Breast epithelium (tissue), 4 donors: ENCODE results near the gene MYOF. TPM values are rescaled to one million over a fixed set of nuclear protein-coding genes. Genes with fewer than 3 reads are reported as not detected.

Experiments
- DNase-seq, 2 donors: peaks; one replicate each; pipeline ENCODE4 v3.0.0-alpha.2; 2019; ENCODE audit warnings: low spot score in 2 of 2
- H3K27ac ChIP-seq, 2 donors: fragments of 200-600 bp; sonication (generic) in 1 of 2; one replicate each; pipeline ENCODE4 v1.5.1; 2016 to 2019; ENCODE audit warnings: mild to moderate bottlenecking in 1 of 2
- H3K27me3 ChIP-seq, 2 donors: fragments of 200-600 bp; sonication (generic) in 1 of 2; one replicate each; pipeline versions ENCODE4 v1.5.1 to v1.6.0; 2017 to 2019; ENCODE audit warnings: control low read depth in 1 of 2, mild to moderate bottlenecking in 1 of 2
- H3K36me3 ChIP-seq: fragments of 200-600 bp; one replicate; pipeline ENCODE4 v1.5.1; 2019
- H3K4me1 ChIP-seq, 2 donors: fragments of 200-600 bp; sonication (generic); one replicate each; pipeline ENCODE4 v1.5.1; 2016 to 2019; ENCODE audit warnings: control low read depth in 1 of 2
- H3K4me3 ChIP-seq, 3 donors: fragments of 200-600 bp; sonication (generic); 1 replicate in 2 of 3; 2 replicates in 1 of 3; pipeline ENCODE4 v1.5.1; 2016 to 2019; ENCODE audit warnings: mild to moderate bottlenecking in 3 of 3, moderate library complexity in 2 of 3
- H3K9me3 ChIP-seq, 2 donors: fragments of 200-600 bp; sonication (generic) in 1 of 2; one replicate each; pipeline ENCODE4 v1.5.1; 2016 to 2019; ENCODE audit warnings: control low read depth in 1 of 2
- POLR2A ChIP-seq: fragments of 450-650 bp; IDR thresholded peaks from one replicate; pipeline ENCODE4 v1.6.1; 2016; ENCODE audit warnings: antibody characterized with exemption, mild to moderate bottlenecking, moderate library complexity
- POLR2AphosphoS5 ChIP-seq, 3 donors: sonication (generic); formaldehyde crosslinking; IDR thresholded peaks; one replicate each; pipeline ENCODE4 v1.6.1; 2017; ENCODE audit warnings: antibody characterized with exemption in 3 of 3
- intact Hi-C: fragments of 100-400 bp; cut with DNase I; formaldehyde crosslinking; loops from one replicate; pipeline ENCODE4 v1.15.1; 2023; ENCODE audit warnings: low total_unique reads
- total RNA-seq, 3 donors: library from RNA; depleted of rRNA; stranded (reverse); fragments of >200 nt; gene quantifications; one replicate each; pipeline ENCODE4 v1.1.0, GENCODE V29; 2016
- TF ChIP-seq, protein P1 (sequence below), 3 donors: fragments of 450-650 bp; IDR thresholded peaks; one replicate each; pipeline ENCODE4 v1.5.1; 2016 to 2017; ENCODE audit warnings: antibody characterized with exemption in 3 of 3, mild to moderate bottlenecking in 3 of 3, moderate library complexity in 3 of 3

MYOF gene
- total RNA-seq: 100 to 1,000 TPM; 118 to 131 (median 130) TPM

DNA sequence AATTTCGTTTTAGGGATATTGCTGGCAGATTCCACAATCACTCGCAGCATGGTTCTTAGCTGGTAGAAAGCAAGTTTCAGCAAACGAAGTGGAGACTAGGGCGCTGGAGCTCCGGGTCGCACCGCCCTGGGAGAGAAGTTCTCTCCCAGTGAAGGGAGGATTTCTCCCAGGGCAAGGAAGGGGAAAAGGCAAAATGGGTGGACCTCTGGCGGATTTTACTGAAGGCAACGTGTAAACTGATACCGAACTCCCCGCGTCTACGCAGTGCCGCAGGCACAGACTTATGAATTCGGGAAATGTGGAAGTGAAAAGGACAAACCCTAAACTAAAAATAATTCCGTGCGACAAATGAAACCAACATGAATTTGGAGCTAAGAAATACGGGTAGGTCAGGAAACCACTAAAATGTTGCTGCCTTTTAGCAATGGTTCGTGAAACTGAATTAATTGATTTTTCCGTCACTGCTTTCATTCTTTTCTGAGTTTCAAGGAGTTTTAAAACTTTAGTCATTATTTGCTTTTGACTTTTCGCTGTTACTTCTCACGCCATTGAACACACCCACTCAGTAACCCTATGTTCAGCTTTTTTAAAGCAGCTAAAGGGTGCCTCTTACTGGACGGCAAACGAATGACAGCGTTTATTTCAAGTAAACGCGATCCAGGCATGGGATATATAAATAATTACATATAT lies at the start of gene MYOF:
MYOF (minus strand) TSS at position 190 of the 690 bp plus-strand sequence; CDS start at position 50, 140 bp downstream.
- H3K27ac ChIP-seq: peak within 1 kb of the TSS; percentile 87 to 97
- TF ChIP-seq POLR2A (peak; percentile 81), POLR2AphosphoS5 (IDR thresholded peaks at IDR 0.05) (peak; percentile 80 to 95 (median 85))
- TF ChIP-seq, protein P1, sequence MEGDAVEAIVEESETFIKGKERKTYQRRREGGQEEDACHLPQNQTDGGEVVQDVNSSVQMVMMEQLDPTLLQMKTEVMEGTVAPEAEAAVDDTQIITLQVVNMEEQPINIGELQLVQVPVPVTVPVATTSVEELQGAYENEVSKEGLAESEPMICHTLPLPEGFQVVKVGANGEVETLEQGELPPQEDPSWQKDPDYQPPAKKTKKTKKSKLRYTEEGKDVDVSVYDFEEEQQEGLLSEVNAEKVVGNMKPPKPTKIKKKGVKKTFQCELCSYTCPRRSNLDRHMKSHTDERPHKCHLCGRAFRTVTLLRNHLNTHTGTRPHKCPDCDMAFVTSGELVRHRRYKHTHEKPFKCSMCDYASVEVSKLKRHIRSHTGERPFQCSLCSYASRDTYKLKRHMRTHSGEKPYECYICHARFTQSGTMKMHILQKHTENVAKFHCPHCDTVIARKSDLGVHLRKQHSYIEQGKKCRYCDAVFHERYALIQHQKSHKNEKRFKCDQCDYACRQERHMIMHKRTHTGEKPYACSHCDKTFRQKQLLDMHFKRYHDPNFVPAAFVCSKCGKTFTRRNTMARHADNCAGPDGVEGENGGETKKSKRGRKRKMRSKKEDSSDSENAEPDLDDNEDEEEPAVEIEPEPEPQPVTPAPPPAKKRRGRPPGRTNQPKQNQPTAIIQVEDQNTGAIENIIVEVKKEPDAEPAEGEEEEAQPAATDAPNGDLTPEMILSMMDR (IDR thresholded peaks at IDR 0.05): peak; percentile 37 to 78 (median 72)
- no peaks in the 10 kb centered on the region for H3K36me3 ChIP-seq
- no peaks in the 10 kb centered on the region for H3K27me3 ChIP-seq
- intact Hi-C loops: loop anchor here (2.0 to 5.0 kb wide), 2 partner anchors 45 to 105 kb away; no protein-coding TSS in a partner anchor
- H3K9me3 ChIP-seq: no peaks in the 10 kb centered on the region
- peak; percentile 69 to 84 for DNase-seq
- peak within 1 kb of the TSS; percentile 52 to 66 (median 65) for H3K4me3 ChIP-seq
- peaks cover 0 to 9% of the 10 kb centered on the region in 2 donors for H3K4me1 ChIP-seq

DNA sequence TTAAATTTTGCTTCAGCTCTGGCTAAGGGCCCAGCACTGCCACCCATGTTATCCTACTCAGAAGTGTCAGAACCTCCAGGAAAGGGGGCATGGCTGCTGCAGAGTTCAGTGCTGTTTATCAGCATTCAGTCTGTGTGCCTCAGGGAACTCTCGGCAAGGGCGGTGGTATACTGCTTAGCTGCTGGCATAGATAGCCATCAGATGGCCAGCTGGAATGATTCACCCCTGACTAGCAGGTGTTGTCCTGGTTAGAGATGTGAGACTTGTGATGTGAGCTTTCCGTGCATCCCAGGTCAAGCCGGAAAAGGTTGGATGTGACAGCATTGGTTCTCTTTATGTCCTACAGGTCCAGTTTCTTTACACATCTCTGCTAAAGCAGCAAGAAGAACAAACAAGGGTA lies 36.4 kb upstream of the MYOF start:
- Histone ChIP-seq H3K9me3 (no peaks in the 10 kb centered on the region), H3K4me1 (no peaks in the 10 kb centered on the region), H3K27me3 (no peaks in the 10 kb centered on the region), H3K27ac (no peak overlapping the region), H3K36me3 (no peaks in the 10 kb centered on the region), H3K4me3 (no peak overlapping the region)
- TF ChIP-seq, protein P1 (IDR thresholded peaks at IDR 0.05): no peak
- no peak for TF ChIP-seq POLR2AphosphoS5 (IDR thresholded peaks at IDR 0.05)
- no peak for TF ChIP-seq POLR2A
- no peak for DNase-seq
- intact Hi-C loops: no loop called here

GRCh38 chr10:93516006-93516380 lies 33.9 kb upstream of the MYOF start:
- TF ChIP-seq POLR2A (no peak), POLR2AphosphoS5 (IDR thresholded peaks at IDR 0.05) (no peak)
- TF ChIP-seq, protein P1 (IDR thresholded peaks at IDR 0.05): no peak
- intact Hi-C loops: no loop called here
- H3K36me3 ChIP-seq: no peaks in the 10 kb centered on the region

GRCh38 chr10:93515071-93516005 lies 33.2 kb upstream of the MYOF start:
- no peak for DNase-seq
- Histone ChIP-seq H3K27ac (peak overlapping the region in 1 of 2 donors; percentile 4), H3K27me3 (no peaks in the 10 kb centered on the region), H3K4me1 (no peaks in the 10 kb centered on the region), H3K9me3 (no peaks in the 10 kb centered on the region), H3K4me3 (no peak overlapping the region), H3K36me3 (no peaks in the 10 kb centered on the region)
- intact Hi-C loops: no loop called here
- TF ChIP-seq POLR2AphosphoS5 (IDR thresholded peaks at IDR 0.05): no peak
- no peak for TF ChIP-seq POLR2A
- TF ChIP-seq, protein P1 (IDR thresholded peaks at IDR 0.05): no peak

More at GRCh38 chr10:93516006-93516380, 33.9 kb upstream of the MYOF start:
- no peaks in the 10 kb centered on the region for H3K9me3 ChIP-seq
- no peaks in the 10 kb centered on the region for H3K4me1 ChIP-seq
- H3K27me3 ChIP-seq: no peaks in the 10 kb centered on the region
- no peak for DNase-seq
- H3K4me3 ChIP-seq: no peak overlapping the region
- H3K27ac ChIP-seq: no peak overlapping the region

DNA sequence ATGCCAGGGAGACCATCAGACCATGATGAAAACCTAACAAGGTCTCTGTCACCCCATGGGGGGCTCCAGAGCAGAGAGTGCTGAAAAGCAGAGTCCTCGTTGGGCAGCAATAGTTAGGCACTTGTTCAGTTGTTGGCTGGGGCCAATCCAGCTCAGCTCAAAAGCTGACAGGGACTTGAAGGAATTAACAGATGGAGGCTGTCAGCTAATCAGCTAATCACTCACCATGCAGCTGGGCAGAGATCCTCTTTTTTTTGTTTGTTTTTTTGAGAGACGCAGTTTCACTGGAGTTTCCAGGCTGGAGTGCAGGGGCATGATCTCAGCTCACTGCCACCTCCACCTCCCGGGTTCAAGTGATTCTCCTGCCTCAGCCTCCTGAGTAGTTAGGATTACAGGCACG lies 32.4 kb upstream of the MYOF start:
- no peak for DNase-seq
- no peak overlapping the region for H3K27ac ChIP-seq
- H3K27me3 ChIP-seq: no peaks in the 10 kb centered on the region
- no peak for TF ChIP-seq POLR2AphosphoS5 (IDR thresholded peaks at IDR 0.05)
- TF ChIP-seq, protein P1 (IDR thresholded peaks at IDR 0.05): no peak
- no peak for TF ChIP-seq POLR2A
- no peaks in the 10 kb centered on the region for H3K9me3 ChIP-seq
- no peak overlapping the region for H3K4me3 ChIP-seq
- H3K4me1 ChIP-seq: no peaks in the 10 kb centered on the region
- no peaks in the 10 kb centered on the region for H3K36me3 ChIP-seq
- intact Hi-C loops: no loop called here
